Epithelial cell of proximal tubule (primary cell): Measurements from ENCODE around the gene ZNF692. TPM values are rescaled to one million over a fixed set of nuclear protein-coding genes. Genes with fewer than 3 reads are reported as not detected.
A peak's percentile ranks its signal among the peaks of the same experiment; 100 is the strongest.

Source experiments
- DNase-seq: peaks from one replicate; pipeline ENCODE4 v3.0.0-alpha.2; 2011; ENCODE audit warnings: low read depth
- H3K4me3 ChIP-seq: 2 replicates; pipeline ENCODE4 v1.5.1; 2011; ENCODE audit warnings: low read depth, mild to moderate bottlenecking, low read length
- CTCF ChIP-seq: conservative IDR thresholded peaks from 2 replicates; pipeline ENCODE4 v1.5.1; 2012; ENCODE audit warnings: low read depth, mild to moderate bottlenecking, low read length
- total RNA-seq: library from RNA; depleted of rRNA; stranded (reverse); fragments of >200 nt; gene quantifications from 2 replicates; pipeline ENCODE4 v1.2.3, GENCODE V29; 2015

Gene ZNF692
- total RNA-seq: 24.0 and 35.7 TPM in 2 replicates

GRCh38 chr1:248858891-248859889 is at the start of gene ZNF692:
Gene ZNF692, minus strand, starts transcription at chr1:248859085. Its CDS starts 776 bp downstream, at chr1:248858309.
- DNase-seq: peak; percentile 66
- peak within 1 kb of the TSS; percentile 59 for H3K4me3 ChIP-seq
- TF ChIP-seq CTCF: no peak

- TF ChIP-seq CTCF: no peak
- DNase-seq: no peak
These were observed 48.1 kb upstream of the ZNF692 start for GRCh38 chr1:248906753-248907661.

GRCh38 chr1:248906009-248906752 is 47.3 kb upstream of the ZNF692 start, which contains the start of gene PGBD2:
Gene PGBD2, plus strand, starts transcription at chr1:248906235. Its CDS starts 7,628 bp downstream, at chr1:248913863.
- peak within 1 kb of the TSS; percentile 73 for H3K4me3 ChIP-seq
- DNase-seq: no peak
- peak; percentile 68 for TF ChIP-seq CTCF

More at GRCh38 chr1:248906753-248907661, 48.1 kb upstream of the ZNF692 start:
- H3K4me3 ChIP-seq: peak overlapping the region; percentile 73

- DNase-seq: no peak
- no peak for TF ChIP-seq CTCF
- peak overlapping the region; percentile 73 for H3K4me3 ChIP-seq
These were observed 46.8 kb upstream of the ZNF692 start for GRCh38 chr1:248905662-248906008.

- DNase-seq: no peak
- TF ChIP-seq CTCF: no peak
- no peak overlapping the region for H3K4me3 ChIP-seq
These were observed 45.7 kb upstream of the ZNF692 start for GRCh38 chr1:248904437-248905216.

- H3K4me3 ChIP-seq: no peak overlapping the region
- no peak for TF ChIP-seq CTCF
- no peak for DNase-seq
These were observed 42.7 kb upstream of the ZNF692 start for GRCh38 chr1:248901578-248901977.
